GM12878 (cell line): ENCODE data around the gene PARD6A. TPM values are rescaled to one million over a fixed set of nuclear protein-coding genes. Genes with fewer than 3 reads are reported as not detected.

Source experiments
- BHLHE40 ChIP-seq, 2 experiments: fragments of 450-650 bp in 1 of 2; IDR thresholded peaks; 2 replicates each; pipeline ENCODE4 v1.6.1; 2011 to 2017; ENCODE audit warnings: low read depth in 2 of 2, borderline replicate concordance in 1 of 2, improper control_type of control experiment in 1 of 2, low read length in 1 of 2, mild to moderate bottlenecking in 1 of 2
- RBBP5 ChIP-seq: fragments of 200-600 bp; sonication (generic); conservative IDR thresholded peaks from 2 replicates; pipeline ENCODE4 v1.6.1; 2016
- SIX5 ChIP-seq: IDR thresholded peaks from 2 replicates; pipeline ENCODE4 v1.6.1; 2011; ENCODE audit warnings: mild to moderate bottlenecking, low read depth, low read length, moderate library complexity; ENCODE audit not compliant: severe bottlenecking
- TCF3 ChIP-seq: IDR thresholded peaks from 2 replicates; pipeline ENCODE4 v1.6.1; 2012; ENCODE audit warnings: low read depth, mild to moderate bottlenecking, low read length, borderline replicate concordance; ENCODE audit not compliant: insufficient read depth
- ZNF384 ChIP-seq: IDR thresholded peaks from 2 replicates; pipeline ENCODE4 v1.6.1; 2012; ENCODE audit warnings: low read depth, mild to moderate bottlenecking, low read length, improper control_type of control experiment, borderline replicate concordance
- ZNF592 ChIP-seq: fragments of 450-650 bp; IDR thresholded peaks from 2 replicates; pipeline ENCODE4 v1.6.1; 2017; ENCODE audit warnings: mild to moderate bottlenecking, moderate library complexity
- polyA plus RNA-seq, 11 experiments: library from polyadenylated mRNA; depleted of rRNA in 4 of 11; unstranded in 6 of 11; stranded (reverse) in 5 of 11; fragments of >200 nt; fragmentation: Nextera tagmentation in 4 of 11; fragmentation: Illumina TruSeq in 1 of 11; extraction: Ambion mirVana in 4 of 11; extraction: Trizol in 1 of 11; gene quantifications; 1 replicate in 1 of 11; 2 replicates in 10 of 11; pipeline versions ENCODE4 v1.2.1 to v1.2.3, GENCODE V29; 2011 to 2016; ENCODE audit warnings: inconsistent platforms in 2 of 11, missing spikeins in 2 of 11, low read depth in 1 of 11
- total RNA-seq, 4 experiments: library from RNA; depleted of rRNA in 3 of 4; stranded (reverse); fragments of >200 nt in 3 of 4; fragmentation: Illumina TruSeq in 1 of 4; extraction: Trizol in 1 of 4; gene quantifications; 2 replicates each; pipeline versions ENCODE4 v1.2.1 to v1.2.3, GENCODE V29; 2013 to 2021
- TF ChIP-seq, protein P1 (sequence below): fragments of 450-650 bp; IDR thresholded peaks from 2 replicates; pipeline ENCODE4 v1.6.1; 2017; ENCODE audit warnings: borderline replicate concordance
- TF ChIP-seq, protein P2 (sequence below): fragments of 450-650 bp; IDR thresholded peaks from 2 replicates; pipeline ENCODE4 v1.6.1; 2018; ENCODE audit warnings: borderline replicate concordance, mild to moderate bottlenecking; ENCODE audit not compliant: partially characterized antibody
- TF ChIP-seq, protein P3 (sequence below): IDR thresholded peaks from 2 replicates; pipeline ENCODE4 v1.6.1; 2012; ENCODE audit warnings: low read depth, low read length, improper control_type of control experiment

Gene PARD6A
- total and polyA plus RNA-seq, 10 of the 15 experiments (the other 5 are each of a cell fraction or from before 2014, with no cell fraction given): 0.42 to 10.1 (median 4.4) TPM

DNA sequence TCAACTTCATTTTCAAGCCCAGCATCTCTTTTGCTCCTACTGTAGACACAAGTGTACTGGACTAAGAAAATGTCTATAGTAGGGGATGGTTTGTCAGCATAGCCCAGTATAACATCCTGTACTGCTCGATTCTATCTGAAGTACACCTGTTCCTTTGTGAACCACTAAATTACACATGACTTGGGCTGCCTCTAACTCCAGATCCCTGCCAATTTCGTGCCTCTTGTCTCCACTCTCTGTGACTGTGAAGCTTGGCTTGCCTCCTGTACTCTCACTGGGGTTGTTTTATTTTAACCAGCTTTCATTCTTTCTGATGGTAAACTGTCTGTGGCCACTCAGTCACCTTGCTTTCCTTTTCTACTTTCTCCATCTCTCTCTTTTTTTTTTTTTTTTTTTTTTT, 33.9 kb downstream of the PARD6A start (continued):
- TF ChIP-seq ZNF592: no peak
- TF ChIP-seq ZNF384: no peak
- TF ChIP-seq TCF3: no peak
- TF ChIP-seq, protein P1, sequence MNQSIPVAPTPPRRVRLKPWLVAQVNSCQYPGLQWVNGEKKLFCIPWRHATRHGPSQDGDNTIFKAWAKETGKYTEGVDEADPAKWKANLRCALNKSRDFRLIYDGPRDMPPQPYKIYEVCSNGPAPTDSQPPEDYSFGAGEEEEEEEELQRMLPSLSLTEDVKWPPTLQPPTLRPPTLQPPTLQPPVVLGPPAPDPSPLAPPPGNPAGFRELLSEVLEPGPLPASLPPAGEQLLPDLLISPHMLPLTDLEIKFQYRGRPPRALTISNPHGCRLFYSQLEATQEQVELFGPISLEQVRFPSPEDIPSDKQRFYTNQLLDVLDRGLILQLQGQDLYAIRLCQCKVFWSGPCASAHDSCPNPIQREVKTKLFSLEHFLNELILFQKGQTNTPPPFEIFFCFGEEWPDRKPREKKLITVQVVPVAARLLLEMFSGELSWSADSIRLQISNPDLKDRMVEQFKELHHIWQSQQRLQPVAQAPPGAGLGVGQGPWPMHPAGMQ: no peak
- no peak for TF ChIP-seq RBBP5
- TF ChIP-seq SIX5: no peak
- TF ChIP-seq, protein P2, sequence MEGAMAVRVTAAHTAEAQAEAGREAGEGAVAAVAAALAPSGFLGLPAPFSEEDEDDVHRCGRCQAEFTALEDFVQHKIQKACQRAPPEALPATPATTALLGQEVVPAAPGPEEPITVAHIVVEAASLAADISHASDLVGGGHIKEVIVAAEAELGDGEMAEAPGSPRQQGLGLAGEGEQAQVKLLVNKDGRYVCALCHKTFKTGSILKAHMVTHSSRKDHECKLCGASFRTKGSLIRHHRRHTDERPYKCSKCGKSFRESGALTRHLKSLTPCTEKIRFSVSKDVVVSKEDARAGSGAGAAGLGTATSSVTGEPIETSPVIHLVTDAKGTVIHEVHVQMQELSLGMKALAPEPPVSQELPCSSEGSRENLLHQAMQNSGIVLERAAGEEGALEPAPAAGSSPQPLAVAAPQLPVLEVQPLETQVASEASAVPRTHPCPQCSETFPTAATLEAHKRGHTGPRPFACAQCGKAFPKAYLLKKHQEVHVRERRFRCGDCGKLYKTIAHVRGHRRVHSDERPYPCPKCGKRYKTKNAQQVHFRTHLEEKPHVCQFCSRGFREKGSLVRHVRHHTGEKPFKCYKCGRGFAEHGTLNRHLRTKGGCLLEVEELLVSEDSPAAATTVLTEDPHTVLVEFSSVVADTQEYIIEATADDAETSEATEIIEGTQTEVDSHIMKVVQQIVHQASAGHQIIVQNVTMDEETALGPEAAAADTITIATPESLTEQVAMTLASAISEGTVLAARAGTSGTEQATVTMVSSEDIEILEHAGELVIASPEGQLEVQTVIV: no peak
- no peak for TF ChIP-seq BHLHE40 (IDR thresholded peaks at IDR 0.05; ENCODE audit: borderline replicate concordance in 1 of 2, low read depth in 2 of 2, low read length in 1 of 2)
- TF ChIP-seq, protein P3, sequence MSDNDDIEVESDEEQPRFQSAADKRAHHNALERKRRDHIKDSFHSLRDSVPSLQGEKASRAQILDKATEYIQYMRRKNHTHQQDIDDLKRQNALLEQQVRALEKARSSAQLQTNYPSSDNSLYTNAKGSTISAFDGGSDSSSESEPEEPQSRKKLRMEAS: no peak
